NCI-H748 (cell line): Measurements from ENCODE around the gene RDX.

Experiments
- DNase-seq: peaks from one replicate; lab custom pipeline; 2025; ENCODE audit not compliant: unreplicated experiment; lab: John Stamatoyannopoulos, UW

RDX gene

DNA sequence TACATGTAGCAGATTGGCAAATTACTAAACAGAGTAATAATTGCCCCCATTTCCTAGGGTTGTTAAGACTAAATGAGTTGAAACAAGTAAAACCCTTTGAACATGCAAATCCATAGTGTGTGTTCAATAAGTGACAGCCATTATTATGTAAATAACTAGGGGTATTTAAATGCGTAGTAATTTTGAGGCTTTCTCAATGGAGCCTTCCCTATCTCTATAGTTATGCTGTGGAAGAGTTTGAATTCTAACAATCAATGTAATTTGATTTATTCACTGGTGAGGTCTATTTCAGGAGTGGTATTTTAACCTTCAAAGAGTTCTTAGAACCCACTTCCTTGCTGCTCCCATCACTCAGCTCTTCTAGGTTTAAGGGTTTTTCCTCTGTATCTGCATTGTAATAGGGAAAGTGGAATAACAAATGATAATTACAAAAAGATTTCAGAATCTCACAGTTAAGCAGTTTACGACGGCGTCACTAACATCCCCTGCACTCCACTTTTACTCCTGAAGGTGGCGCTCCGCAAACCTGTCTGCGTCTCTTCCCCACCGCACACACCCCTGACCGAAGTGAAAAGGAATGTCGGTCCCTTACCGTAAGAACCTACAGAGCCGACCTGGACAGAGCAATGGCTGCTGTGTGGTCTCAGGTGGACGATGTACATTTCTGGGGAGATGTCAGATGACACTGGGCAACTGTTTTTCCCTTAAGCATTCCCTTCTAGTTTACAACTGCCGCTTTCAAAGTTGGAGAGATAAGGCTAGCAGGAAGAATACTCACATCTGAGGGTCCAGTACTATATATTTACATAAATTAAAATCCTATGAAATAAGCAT, 122.4 kb downstream of the RDX start:
- DNase-seq = peak; percentile 67

- DNase-seq = no peak
Observed at GRCh38 chr11:110172468-110173065, 123.8 kb downstream of the RDX start.

DNA sequence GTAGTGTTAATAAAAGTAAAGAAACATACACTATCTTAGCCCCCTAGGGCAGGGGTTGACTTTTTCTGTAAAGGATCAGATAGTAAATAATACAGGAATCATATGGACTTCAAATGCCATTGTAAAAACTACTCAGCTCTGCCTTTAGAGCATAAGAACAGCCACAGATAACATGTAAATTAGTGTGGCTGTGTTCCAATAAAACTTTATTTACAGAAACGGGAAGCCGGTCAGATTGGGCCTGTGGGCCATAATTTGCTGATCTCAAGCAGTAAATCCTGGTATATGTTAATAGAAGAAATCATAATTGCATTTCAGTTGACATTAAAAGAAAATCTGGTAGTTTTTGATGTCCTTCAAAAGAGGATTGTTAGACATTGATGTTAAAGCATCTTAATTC, 126.7 kb downstream of the RDX start:
- DNase-seq = no peak

- no peak for DNase-seq
Observed at GRCh38 chr11:110168033-110168803, 128.2 kb downstream of the RDX start.

- no peak for DNase-seq
Observed at GRCh38 chr11:110165039-110165925, 131.1 kb downstream of the RDX start.

GRCh38 chr11:110162216-110162615, 134.2 kb downstream of the RDX start:
- no peak for DNase-seq

- DNase-seq = no peak
Observed at GRCh38 chr11:110161061-110161460, 135.4 kb downstream of the RDX start.

GRCh38 chr11:110160437-110160836, 136.0 kb downstream of the RDX start:
- DNase-seq = no peak

GRCh38 chr11:110160016-110160415, 136.4 kb downstream of the RDX start:
- no peak for DNase-seq

- no peak for DNase-seq
Observed at GRCh38 chr11:110159476-110159875, 136.9 kb downstream of the RDX start.

DNA sequence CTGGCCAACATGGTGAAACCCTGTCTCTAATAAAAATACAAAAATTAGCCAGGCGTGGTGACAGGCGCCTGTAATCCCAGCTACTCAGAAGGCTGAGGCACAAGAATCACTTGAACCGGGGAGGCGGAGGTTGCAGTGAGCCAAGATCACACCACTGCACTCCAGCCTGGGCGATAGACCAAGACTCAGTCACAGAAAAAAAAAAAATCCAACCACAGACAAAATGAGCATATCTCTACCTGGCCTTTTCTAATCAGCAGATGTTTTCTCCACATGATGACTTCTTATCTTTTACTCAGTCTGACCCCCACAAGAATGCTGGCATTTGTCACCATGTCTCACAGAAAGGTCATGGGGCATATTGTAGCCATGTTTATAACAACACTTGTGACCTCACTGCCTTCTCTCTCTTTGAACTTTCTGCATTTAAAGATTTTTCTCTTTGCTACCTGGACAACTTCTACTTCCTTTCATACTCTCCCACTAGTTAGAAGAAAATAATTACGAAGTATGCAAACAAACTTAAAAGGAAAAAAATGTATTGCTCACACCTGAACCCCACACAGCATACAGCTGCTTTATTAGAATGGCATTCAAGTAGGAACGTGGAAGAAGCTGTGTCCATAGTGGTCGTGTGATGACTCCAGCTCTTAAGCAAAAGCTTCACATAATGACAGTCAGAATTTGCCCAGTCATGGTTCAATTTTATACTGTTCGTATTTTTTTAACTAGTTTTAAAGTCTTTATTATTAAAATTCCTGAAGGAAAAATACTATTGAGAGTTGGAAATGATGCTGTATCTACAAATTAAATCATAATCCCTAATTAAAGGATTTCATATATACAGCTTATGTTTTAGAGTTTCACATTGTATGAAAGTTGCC, 137.9 kb downstream of the RDX start:
- DNase-seq = no peak

- no peak for DNase-seq
Observed at GRCh38 chr11:110156503-110156902, 139.9 kb downstream of the RDX start.

- no peak for DNase-seq
Observed at GRCh38 chr11:110153474-110153873, 142.9 kb downstream of the RDX start.

DNA sequence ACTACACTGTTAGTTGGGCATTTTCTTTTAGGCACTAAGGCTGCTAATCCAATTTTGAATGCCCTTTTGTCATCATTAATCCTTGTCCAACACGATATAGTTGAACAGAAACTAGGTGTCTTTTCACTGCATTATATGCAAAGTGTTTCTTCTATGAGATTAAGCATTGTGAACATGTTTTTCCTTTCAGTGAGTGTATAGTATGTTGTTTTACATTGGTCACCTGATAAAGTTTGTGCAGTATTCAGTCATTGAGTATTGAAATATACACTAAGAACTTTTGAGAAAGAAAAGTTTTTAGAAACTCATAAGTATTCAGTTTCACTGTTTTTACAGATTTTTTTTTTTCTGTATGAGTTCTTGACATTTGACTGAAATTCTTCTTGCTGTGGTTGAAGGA, 144.2 kb downstream of the RDX start:
- DNase-seq = no peak

DNA sequence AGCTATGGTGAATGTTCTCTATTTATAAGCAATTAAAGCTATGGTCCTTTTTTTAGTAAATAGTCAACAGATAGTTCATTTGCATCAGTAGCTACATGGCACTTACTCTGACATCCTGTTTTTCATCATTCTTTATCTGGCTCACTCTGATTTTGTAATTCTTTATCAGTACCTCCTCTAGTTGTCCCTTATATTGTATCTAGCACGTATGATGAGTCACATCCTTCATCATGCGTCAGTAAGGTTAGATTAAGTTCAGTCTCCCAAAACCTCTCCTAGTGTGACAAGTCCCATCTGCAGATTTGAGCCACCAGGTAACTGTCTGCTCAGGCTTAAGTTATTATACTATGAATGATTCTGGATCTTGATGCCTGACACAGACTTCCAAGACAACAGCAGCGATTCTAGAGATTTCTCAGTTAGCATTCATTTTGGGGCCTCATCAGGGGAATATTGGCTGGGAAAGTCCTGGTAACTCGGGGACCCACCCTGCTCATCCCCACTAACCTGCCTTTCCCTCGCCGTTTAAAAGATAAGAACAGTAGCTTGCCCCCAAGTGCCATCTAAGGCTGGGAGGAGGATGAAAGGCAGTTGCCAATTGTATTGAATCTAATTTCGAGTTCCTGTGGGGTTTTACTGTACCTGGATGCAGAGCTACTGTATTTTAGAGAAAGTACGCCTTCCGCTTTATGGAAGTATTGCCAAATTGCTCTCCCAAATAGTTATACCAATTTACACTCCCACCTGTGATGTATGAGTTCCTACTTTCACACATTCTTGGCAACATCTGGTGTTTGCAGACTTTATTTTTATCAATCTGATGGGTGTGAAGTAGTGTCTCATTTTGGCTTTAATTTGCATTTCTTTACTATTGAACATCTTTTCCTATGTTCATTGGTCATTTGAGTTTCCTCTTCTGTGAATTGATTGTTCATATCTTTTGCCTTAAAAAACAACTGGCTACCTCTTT, 147.4 kb downstream of the RDX start:
- no peak for DNase-seq

DNA sequence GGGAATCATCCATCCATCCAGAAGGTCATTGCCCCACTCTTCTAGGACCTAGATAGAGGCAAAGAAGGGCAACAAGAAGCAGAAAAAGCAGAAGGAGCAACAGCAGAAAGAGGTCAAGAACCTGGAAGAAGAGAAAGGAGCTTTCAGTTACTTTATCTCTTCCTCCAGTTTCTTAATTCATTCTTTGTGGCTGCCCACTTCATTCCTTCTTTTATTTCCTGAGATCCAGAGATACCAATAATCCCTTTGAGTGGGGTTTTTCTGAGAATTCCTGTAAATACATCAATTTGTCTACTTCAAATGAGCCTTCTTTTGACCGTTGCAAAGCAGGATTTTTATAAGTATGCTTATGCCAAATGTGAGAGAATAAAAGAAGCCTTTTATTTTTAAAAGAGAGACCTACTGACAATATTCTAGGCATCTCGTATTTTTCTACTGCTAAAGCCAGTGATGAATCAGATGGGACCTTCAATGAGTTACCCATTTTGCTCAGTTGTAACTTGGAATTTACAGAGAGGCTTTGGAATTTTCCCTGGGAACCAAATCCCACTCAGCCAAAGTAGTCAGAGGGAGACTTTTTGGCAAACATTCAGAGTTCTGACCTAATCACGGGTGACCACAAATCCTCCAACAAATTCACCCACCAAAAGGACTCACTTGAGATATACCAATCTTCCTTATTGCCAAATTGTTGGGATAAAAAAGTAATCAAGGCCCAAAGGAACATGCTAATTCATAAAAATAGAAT, 148.3 kb downstream of the RDX start:
- DNase-seq = no peak

DNA sequence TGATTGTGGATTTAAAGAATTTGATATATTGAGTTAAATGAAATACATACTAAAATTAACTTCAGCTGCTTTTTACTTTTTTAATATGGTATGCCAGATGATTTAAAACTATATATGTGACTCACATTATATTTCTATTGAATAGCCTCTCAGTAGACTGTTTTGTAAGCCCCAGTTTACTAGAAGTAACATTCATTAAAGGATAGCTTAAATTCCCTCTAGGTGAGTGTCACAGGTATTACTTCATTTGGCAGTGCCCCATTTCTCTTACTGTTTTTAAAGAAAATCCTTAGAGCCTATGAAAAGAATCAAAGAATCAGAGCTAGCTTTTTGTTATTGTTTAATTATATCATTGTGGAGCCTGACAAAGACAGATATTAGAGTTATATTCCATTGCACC, 154.6 kb downstream of the RDX start:
- no peak for DNase-seq

DNA sequence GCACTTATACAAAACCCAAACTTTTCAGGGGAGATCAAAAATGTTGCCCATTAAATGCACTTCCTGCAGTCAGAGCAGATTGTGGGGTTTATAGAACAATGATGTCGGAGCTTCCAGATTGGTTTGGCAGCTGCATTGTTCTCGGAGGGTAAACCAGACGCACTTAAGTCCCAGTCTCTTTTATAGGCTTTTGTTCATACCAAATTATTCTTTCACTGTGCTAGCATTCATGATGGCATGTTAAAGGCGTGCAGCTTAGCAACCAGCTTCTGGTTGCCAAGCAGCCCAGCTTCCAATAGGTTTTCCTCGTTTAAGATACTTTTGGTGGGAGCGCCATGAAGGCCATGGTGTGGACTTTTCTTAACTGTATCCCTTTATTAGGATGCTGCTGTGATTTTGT, 162.3 kb downstream of the RDX start:
- peak; percentile 95 for DNase-seq
